BE2C (cell line): Measurements from ENCODE around the gene RALGPS1.

Source experiments
- DNase-seq: peaks from one replicate; pipeline ENCODE4 v3.0.0-alpha.2; 2020
- H3K27me3 ChIP-seq: fragments of 250-450 bp; sonication (Bioruptor Pico); 2 replicates; pipeline ENCODE4 v1.5.1; 2020; ENCODE audit warnings: mild to moderate bottlenecking
- H3K36me3 ChIP-seq: fragments of 250-450 bp; sonication (Bioruptor Pico); 2 replicates; pipeline ENCODE4 v1.5.1; 2020; ENCODE audit warnings: mild to moderate bottlenecking
- H3K4me1 ChIP-seq: fragments of 250-450 bp; sonication (Bioruptor Pico); 2 replicates; pipeline ENCODE4 v1.5.1; 2020
- H3K4me3 ChIP-seq: 2 replicates; pipeline ENCODE4 v1.5.1; 2011; ENCODE audit warnings: low read depth, low read length
- H3K9me3 ChIP-seq: fragments of 250-450 bp; sonication (Bioruptor Pico); 2 replicates; pipeline ENCODE4 v1.5.1; 2020
- TF ChIP-seq, protein P1 (sequence below): IDR thresholded peaks from 2 replicates; pipeline ENCODE4 v1.5.1; 2012; ENCODE audit warnings: mild to moderate bottlenecking, low read depth, low read length

RALGPS1 gene

DNA sequence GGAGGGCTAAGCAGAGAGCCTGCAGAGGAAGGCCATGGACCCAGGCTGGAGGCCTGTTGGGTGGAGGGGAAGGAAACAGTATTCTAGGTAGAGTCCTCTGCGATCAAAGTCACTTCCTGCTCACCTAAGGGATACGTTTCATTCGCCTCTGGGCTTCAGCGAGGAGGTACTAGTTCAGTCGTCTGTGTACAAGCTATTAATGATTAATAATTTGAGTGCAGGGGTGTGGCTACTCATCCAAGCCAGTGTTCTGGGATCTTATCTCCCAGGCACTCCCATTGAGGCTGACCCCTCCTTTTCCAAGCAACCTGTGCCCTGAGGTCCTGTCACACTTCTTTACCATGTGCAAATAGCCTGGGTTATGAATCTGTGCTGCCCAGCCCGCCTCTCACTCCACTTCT lies 25.2 kb downstream of the RALGPS1 start:
- DNase-seq = no peak
- TF ChIP-seq, protein P1, sequence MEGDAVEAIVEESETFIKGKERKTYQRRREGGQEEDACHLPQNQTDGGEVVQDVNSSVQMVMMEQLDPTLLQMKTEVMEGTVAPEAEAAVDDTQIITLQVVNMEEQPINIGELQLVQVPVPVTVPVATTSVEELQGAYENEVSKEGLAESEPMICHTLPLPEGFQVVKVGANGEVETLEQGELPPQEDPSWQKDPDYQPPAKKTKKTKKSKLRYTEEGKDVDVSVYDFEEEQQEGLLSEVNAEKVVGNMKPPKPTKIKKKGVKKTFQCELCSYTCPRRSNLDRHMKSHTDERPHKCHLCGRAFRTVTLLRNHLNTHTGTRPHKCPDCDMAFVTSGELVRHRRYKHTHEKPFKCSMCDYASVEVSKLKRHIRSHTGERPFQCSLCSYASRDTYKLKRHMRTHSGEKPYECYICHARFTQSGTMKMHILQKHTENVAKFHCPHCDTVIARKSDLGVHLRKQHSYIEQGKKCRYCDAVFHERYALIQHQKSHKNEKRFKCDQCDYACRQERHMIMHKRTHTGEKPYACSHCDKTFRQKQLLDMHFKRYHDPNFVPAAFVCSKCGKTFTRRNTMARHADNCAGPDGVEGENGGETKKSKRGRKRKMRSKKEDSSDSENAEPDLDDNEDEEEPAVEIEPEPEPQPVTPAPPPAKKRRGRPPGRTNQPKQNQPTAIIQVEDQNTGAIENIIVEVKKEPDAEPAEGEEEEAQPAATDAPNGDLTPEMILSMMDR = no peak
- H3K4me1 ChIP-seq = no peaks in the 10 kb centered on the region

DNA sequence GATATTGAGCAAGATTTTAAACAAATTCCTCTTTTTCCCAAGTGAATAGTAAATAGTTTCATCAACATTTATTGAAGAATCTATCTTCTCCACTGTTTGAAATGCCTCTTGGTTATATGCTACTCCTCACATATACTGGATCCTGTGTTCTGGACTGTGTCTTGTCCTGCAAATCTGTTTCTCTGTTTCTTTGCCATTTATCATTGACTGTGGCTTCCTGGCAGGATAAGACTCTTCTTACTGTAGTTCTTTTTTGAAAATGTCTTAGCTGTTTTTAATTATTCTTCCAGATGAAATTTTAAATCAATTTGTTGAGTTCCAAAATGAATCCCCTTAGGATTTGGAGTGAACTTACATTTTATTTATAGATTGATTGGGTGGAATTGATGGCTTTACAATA lies 27.8 kb downstream of the RALGPS1 start:
- DNase-seq = no peak
- Histone ChIP-seq H3K27me3 (no peaks in the 10 kb centered on the region), H3K9me3 (no peaks in the 10 kb centered on the region), H3K4me1 (no peaks in the 10 kb centered on the region; the same call in 1 of the 2 replicates), H3K36me3 (no peaks in the 10 kb centered on the region), H3K4me3 (no peak overlapping the region)
- TF ChIP-seq, protein P1 = no peak

More for the DNA sequence above, 25.2 kb downstream of the RALGPS1 start:
- H3K27me3 ChIP-seq = no peaks in the 10 kb centered on the region
- no peaks in the 10 kb centered on the region for H3K36me3 ChIP-seq
- H3K9me3 ChIP-seq = no peaks in the 10 kb centered on the region
- H3K4me3 ChIP-seq = no peak overlapping the region

DNA sequence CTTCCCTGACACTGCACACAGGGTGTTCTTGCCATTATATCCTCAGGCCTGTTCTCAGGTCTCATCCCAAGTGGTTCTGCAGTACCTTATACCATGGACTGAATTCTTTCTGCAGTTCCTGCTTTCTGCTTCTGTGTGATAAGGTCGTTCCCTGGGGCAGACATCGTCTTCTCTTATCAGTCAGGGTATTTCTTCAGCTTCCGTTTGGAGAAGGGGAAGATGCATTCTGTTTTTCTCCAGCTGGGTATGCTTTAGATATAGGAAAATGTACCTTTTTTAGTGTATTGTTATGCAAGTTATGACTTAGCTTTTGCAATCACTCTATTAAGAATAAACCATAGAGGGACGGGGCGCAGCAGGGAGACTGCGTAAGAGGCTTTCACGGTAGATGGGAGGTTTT lies 31.1 kb downstream of the RALGPS1 start:
- DNase-seq = no peak
- Histone ChIP-seq H3K36me3 (no peaks in the 10 kb centered on the region), H3K9me3 (no peaks in the 10 kb centered on the region), H3K4me1 (no peaks in the 10 kb centered on the region; the same call in 1 of the 2 replicates), H3K27me3 (no peaks in the 10 kb centered on the region), H3K4me3 (no peak overlapping the region)
- TF ChIP-seq, protein P1 = no peak

DNA sequence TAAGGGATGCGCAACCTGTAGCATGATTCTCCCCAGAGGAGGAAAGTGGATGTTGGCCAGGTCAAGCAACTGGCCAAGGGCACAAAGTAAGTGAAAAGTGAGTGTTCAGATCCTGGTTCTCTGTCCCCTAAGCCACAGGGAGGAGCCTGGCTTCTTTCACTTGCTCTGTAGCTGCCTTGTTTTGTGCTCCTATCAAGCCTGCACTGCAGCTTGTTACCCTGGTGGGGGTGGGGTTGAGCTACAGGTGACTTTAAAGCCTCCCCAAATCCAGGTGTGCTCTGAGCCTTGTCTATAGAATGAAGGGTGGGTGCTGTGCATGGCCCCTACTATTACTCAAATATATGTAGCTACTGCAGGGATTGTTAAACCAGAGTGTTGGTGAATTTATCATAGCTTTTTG lies 32.9 kb downstream of the RALGPS1 start:
- TF ChIP-seq, protein P1 = peak; percentile 16; the same call in 1 of the 2 replicates
- H3K9me3 ChIP-seq = no peaks in the 10 kb centered on the region
- H3K27me3 ChIP-seq = no peaks in the 10 kb centered on the region
- no peaks in the 10 kb centered on the region for H3K36me3 ChIP-seq
- no peaks in the 10 kb centered on the region; the same call in 1 of the 2 replicates for H3K4me1 ChIP-seq
- no peak for DNase-seq
- no peak overlapping the region for H3K4me3 ChIP-seq

DNA sequence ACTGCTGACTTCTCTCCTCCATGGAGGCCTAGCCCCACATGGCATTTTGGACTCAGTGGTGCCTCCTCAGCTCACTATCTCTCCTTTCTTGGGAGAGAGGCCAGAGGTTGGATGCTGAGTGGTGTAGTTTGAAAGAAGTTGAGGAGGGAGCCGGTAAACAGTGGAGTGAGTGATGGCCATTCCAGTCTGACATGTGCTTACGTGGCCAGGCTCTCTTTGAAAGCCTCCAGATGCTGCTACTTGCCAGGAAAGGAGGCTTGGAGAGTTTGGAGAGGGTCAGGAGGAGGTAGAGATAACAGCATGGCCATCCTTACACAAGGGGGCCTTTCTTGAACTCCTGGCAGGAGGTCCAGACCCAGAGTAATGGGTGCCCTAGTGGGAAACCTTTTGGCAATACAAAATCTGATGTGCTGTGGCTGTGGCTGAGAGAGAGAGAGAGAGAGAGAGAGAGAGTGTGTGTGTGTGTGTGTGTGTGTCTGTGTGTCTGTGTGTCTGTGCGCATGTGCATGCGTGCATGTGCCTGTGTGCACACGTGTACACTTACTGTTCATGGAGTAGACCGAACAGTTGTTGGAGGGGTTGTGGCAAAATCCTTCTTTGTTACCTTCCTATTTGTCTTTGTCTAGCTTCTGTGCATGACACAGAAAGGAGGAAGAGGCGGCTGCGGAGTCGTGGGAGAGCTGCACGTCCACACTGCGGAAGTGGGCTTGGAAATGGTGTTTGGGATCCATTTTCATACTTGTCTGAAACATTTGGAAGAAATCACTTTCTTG lies 37.8 kb downstream of the RALGPS1 start:
- H3K36me3 ChIP-seq = no peaks in the 10 kb centered on the region
- no peaks in the 10 kb centered on the region for H3K27me3 ChIP-seq
- TF ChIP-seq, protein P1 = no peak
- no peaks in the 10 kb centered on the region; the same call in 1 of the 2 replicates for H3K4me1 ChIP-seq
- H3K9me3 ChIP-seq = no peaks in the 10 kb centered on the region
- H3K4me3 ChIP-seq = no peak overlapping the region
- no peak for DNase-seq
